GM12875 (cell line): ENCODE results near the gene GPANK1.
A peak's percentile ranks its signal among the peaks of the same experiment; 100 is the strongest.

ENCODE experiments used
- H3K4me3 ChIP-seq: one replicate; pipeline ENCODE4 v1.5.1; 2011; ENCODE audit warnings: low read depth, low read length, control low read depth
- CTCF ChIP-seq: IDR thresholded peaks from 2 replicates; pipeline ENCODE4 v1.5.1; 2011; ENCODE audit warnings: low read depth, mild to moderate bottlenecking, control low read depth, inconsistent platforms, low read length, moderate library complexity, borderline replicate concordance; ENCODE audit not compliant: insufficient read depth

GPANK1 gene

GRCh38 chr6:31681135-31681671 lies 16.4 kb upstream of the GPANK1 start:
- H3K4me3 ChIP-seq = peak overlapping the region; percentile 46
- 0 out of 2 replicates have a peak, but pooled peaks have one; percentile 7 for TF ChIP-seq CTCF

DNA sequence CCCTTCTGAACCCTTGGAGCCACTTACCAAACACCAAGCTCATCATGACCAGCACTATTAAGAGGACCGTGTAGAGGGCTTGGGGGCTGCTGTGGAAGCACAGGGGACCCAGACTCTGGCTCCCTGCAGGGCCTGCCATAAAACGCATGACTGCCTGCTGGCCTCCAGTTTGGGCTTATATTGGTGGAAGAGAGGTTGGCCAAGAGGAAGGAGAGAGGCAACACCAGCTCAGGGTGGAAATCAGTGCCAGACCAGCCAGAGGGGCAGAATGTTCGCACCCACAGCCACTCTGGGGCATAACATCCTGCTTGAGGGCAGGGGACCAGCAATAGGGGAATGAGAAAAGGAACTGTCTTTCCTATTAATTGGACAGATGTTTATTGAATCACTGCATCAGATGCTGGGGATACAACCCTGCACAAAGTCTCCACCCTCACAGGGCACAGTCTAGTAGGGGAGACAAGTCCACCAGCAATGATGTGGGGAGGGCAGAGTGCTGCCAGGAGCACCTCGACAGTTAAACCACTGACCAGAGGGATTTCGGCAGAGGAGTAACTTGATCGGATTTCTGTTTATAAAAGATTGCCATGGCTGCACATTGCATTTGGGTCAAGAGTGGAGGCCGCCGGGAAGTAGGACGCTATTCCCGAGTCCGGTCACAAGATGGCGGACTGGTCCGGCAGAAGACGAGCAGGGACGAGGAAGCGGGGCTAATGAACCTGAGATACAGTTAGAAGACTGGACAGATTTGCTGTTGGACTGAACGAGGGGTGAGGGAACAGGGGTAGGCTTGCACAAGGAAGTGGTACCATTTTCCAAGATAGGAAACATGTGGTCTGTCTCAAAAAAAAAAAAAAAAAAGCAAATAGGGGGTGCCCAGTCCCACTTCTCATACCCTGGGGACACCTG lies 15.7 kb upstream of the GPANK1 start, which contains the start of gene LY6G5C:
TSS of gene LY6G5C (minus strand) at position 842 of the 909 bp plus-strand sequence. CDS start at position 148, 694 bp downstream.
- peak within 1 kb of the TSS; percentile 46 for H3K4me3 ChIP-seq
- peak; percentile 70 for TF ChIP-seq CTCF

DNA sequence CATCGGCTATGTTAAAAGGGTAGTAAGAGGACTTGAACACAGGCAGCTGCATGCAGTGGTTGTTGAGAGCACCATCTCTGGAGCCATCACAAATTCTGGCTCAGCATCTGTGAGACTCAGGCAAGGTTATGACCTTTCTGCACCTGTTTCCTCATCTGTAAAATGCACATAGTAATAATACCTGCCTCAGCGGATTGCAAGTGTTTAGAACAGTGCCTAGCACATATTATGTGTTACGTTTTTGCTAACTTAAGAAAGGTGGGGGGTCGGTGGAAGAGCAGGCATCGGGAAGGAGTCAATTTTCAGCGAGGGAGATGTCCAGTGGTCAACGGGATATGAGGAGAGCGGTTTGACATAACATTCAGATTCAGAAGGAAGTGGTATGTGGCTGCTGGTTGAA lies 13.2 kb upstream of the GPANK1 start:
- TF ChIP-seq CTCF = no peak

DNA sequence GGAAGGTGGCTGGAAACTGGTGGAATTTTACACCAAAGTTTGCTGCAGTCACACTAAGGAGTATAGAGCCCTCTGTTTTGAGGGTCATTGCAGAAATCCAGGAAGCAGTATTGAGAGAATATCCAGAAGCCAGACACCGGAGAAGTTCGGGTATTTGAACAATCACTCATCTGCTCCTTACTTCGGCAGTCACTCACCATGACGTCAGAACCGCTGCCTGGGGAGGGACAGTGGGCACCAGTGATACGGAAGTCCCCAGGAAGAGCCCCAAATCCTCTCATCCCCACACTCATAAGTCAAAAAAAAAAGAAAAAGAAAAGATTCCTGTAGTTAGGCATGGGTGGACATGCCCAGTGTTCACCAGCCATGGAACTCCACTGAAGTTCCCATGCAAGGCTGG lies 12.1 kb upstream of the GPANK1 start:
- TF ChIP-seq CTCF = no peak
- no peak overlapping the region for H3K4me3 ChIP-seq

More for the DNA sequence above, 13.2 kb upstream of the GPANK1 start:
- no peak overlapping the region for H3K4me3 ChIP-seq

DNA sequence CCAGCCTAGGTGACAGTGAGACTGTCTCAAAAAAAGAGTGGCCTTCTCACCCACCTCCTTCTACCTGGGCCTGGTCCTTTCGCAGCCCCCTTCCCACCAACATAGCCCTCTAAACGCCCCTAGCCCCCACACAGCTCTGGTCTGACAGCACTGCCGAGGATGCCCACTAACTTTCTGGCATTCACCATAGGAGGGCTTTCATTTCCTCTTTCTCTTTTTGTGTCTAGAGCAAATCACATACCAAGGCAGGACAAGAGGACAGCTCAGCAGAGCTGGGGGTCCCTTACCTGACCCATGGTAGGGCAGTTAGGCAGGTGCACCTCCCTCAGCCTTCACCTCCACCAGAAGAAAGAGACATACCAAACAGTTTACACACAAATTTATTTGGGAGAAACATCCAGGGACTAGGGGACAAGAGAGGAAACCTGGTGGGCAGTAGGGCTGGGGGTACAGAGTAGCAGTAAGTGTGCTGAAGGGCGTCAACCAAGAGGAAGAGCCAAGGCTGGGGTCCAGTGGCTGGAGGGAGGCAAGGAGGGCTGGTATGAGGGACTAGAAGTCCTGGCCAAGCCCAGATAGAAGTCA lies 11.6 kb upstream of the GPANK1 start:
- H3K4me3 ChIP-seq = no peak overlapping the region
- TF ChIP-seq CTCF = no peak

DNA sequence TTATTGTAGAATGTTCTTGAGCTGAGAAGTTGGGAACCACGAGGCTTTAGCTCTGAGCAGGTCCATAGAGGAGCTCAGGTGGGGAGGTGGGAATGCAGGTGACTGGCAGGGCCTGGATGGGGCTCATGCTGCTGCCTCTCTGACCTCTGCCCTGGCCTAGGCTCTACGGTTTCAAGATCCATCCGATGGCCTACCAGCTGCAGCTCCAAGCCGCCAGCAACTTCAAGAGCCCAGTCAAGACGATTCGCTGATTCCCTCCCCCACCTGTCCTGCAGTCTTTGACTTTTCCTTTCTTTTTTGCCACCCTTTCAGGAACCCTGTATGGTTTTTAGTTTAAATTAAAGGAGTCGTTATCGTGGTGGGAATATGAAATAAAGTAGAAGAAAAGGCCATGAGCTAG lies 4.9 kb upstream of the GPANK1 start, which contains the start of gene LY6G5B:
TSS of gene LY6G5B (plus strand) at position 301 of the 400 bp plus-strand sequence. CDS start 975 bp downstream, outside the sequence.
- no peak for TF ChIP-seq CTCF
- H3K4me3 ChIP-seq = no peak within 1 kb of the TSS
